Sigmoid colon (tissue), 4 donors: ENCODE measurements around the gene CSF3.

Experiments used
- CTCF ChIP-seq, 4 experiments: fragments of 450-650 bp in 3 of 4; fragments of 200-600 bp in 1 of 4; IDR thresholded peaks; one replicate each; pipeline ENCODE4 v1.5.1; 2016 to 2019; ENCODE audit warnings: antibody characterized with exemption in 4 of 4, mild to moderate bottlenecking in 3 of 4, moderate library complexity in 2 of 4
- POLR2AphosphoS5 ChIP-seq, 4 donors: sonication (generic); formaldehyde crosslinking; IDR thresholded peaks; one replicate each; pipeline ENCODE4 v1.6.1; 2017; ENCODE audit warnings: antibody characterized with exemption in 4 of 4

- TF ChIP-seq CTCF (IDR thresholded peaks at IDR 0.05) (no peak), POLR2AphosphoS5 (IDR thresholded peaks at IDR 0.05) (no peak)
Measured at GRCh38 chr17:39970157-39970692, 45.0 kb upstream of the CSF3 start.
